ENCODE measurements around the gene NR6A1. TPM values are rescaled to one million over a fixed set of nuclear protein-coding genes. Genes with fewer than 3 reads are reported as not detected.

The NR6A1 gene
- total and polyA plus RNA-seq, 2 of the 8 experiments (the other 6 are each of a cell fraction or from before 2014, with no cell fraction given): 93.2 to 237 TPM

DNA sequence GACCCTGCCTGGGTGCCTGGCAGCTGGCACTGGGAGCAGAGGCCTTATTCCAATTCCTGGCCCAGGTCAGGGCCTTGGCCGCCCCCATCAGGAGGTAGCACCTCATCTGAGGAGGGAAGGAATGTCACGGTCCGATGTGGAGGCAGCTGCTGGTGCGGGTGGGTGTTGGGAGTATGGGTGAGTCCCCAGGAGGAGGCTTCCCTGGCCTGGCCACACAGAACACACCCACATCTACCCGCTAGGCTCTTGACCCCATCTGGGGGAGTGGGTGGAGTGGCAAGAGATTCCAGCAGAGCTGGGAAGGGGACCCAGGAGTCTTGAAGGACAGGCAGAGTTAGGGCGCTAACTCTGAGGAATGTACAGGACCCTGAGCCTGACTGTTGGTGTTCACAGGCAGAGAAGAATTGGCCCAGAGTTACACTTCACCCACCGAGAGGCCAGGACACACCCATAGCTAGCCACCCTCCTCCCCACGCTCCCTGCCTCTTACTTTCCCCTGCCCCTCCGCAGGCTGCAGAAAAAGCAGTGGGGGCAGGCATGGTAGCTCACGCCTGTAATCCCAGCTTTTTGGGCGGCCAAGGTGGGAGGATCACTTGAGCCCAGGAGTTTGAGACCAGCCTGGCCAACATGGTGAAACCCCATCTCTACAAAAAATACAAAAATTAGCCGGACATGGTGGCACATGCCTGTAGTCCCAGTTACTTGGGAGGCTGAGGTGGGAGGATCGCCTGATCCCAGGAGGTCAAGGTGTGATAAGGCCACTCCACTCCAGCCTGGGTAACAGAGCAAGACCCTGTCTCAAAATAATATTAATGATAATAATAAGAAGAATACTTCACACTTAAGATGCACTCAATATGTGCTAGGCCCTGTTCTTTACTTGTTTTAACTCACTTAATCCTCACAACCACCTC, 11.8 kb upstream of the NR6A1 start:
- POLR2A ChIA-PET (ENCODE audit: partially characterized antibody): interaction anchor here (1.2 to 2.4 kb wide), 4 partner anchors 12 to 78 kb away, joined by 3 to 13 read pairs (median 6); partner anchors contain the start of genes RPL35 and WDR38
- Histone ChIP-seq H3K23ac (ENCODE audit: insufficient read length) (no peak overlapping the region), H2BK20ac (ENCODE audit: low read length) (no peak overlapping the region), H4K91ac (replicated peaks; ENCODE audit: insufficient read length, low read length) (no peak overlapping the region), H3K4me1 (replicated peaks in 1 of 4; ENCODE audit: control insufficient read depth in 3 of 4, insufficient read depth in 4 of 4, low read length in 3 of 4) (peaks cover 8 to 16% (median 13%) of the 10 kb centered on the region in 4 experiments), H4K8ac (ENCODE audit: extremely low read depth, insufficient read depth, low read length) (no peak overlapping the region), H3K9me3 (ENCODE audit: insufficient read depth in 2 of 2, low read depth in 1 of 2, low read length in 1 of 2) (no peaks in the 10 kb centered on the region), H3K79me1 (ENCODE audit: low read depth, low read length) (no peaks in the 10 kb centered on the region), H2BK15ac (ENCODE audit: low read length) (no peak overlapping the region), H3K18ac (ENCODE audit: extremely low read depth, low read length) (no peak overlapping the region), H3K36me3 (ENCODE audit: control insufficient read depth in 2 of 4, insufficient read depth in 4 of 4, low read length in 3 of 4) (peaks cover 0 to 2% (median 0%) of the 10 kb centered on the region in 4 experiments; a peak in 1 of 8 replicates), H3K56ac (replicated peaks; ENCODE audit: insufficient read length, low read depth, low read length) (no peak overlapping the region), H3K9ac (replicated peaks in 1 of 4; ENCODE audit: extremely low read depth in 1 of 4, low read depth in 3 of 4, low read length in 3 of 4) (no peak overlapping the region), H3K14ac (ENCODE audit: insufficient read length) (no peak overlapping the region), H3K4ac (replicated peaks; ENCODE audit: insufficient read length, low read depth, low read length) (no peak overlapping the region), H3K79me2 (ENCODE audit: control insufficient read depth in 1 of 2, insufficient read depth in 2 of 2, low read length in 2 of 2) (no peaks in the 10 kb centered on the region), H2BK12ac (ENCODE audit: low read depth, low read length) (no peak overlapping the region), H2AFZ (ENCODE audit: low read length) (no peak overlapping the region), H3K27me3 (replicated peaks in 1 of 4; ENCODE audit: control insufficient read depth in 3 of 4, extremely low read depth in 1 of 4, insufficient read depth in 3 of 4, low read length in 3 of 4) (no peaks in the 10 kb centered on the region; a peak in 1 of 7 replicates), H2BK120ac (replicated peaks; ENCODE audit: low read depth, low read length) (no peak overlapping the region), H4K5ac (ENCODE audit: insufficient read length, low read depth, low read length) (no peak overlapping the region), H3K4me2 (ENCODE audit: insufficient read depth in 1 of 2, low read depth in 2 of 2, low read length in 2 of 2) (no peak overlapping the region), H3K23me2 (ENCODE audit: low read depth, low read length) (no peaks in the 10 kb centered on the region; the same call in 1 of the 2 replicates), H2AK5ac (ENCODE audit: low read depth, low read length) (no peak overlapping the region), H4K20me1 (replicated peaks in 1 of 2; ENCODE audit: control insufficient read depth in 1 of 2, insufficient read depth in 2 of 2, low read length in 2 of 2) (no peaks in the 10 kb centered on the region), H3K4me3 (ENCODE audit: extremely low read depth in 1 of 4, insufficient read depth in 2 of 4, low read depth in 3 of 4, low read length in 4 of 4) (no peak overlapping the region), H2BK5ac (ENCODE audit: low read depth, low read length) (no peak overlapping the region), H3K27ac (ENCODE audit: low read depth, low read length) (no peak overlapping the region)
- CTCF ChIA-PET (ENCODE audit: partially characterized antibody): interaction anchor here (0.6 to 17.6 kb wide), 8 partner anchors 9 to 64 kb away, joined by 3 to 1300 read pairs (median 5); partner anchors contain the start of genes ARPC5L, NR6A1, RPL35 and WDR38
- FAIRE-seq: no peak
- WGBS, 2 experiments (ENCODE audit: extremely low coverage in 1 of 2, insufficient coverage in 1 of 2, insufficient read length in 1 of 2, insufficient replicate concordance in 2 of 2, low coverage in 1 of 2, low lambda C conversion rate in 2 of 2, missing lambda C conversion rate in 1 of 2): 88% methylated on average over 13 of the region's 13 CpGs; no CpG with 5 or more reads in 1 of the 2 experiments
- DNase-seq (ENCODE audit: low read depth in 1 of 2, low spot score in 2 of 2): peak in 1 of 2 experiments; percentile 48
- TF ChIP-seq POLR2A (IDR thresholded peaks at IDR 0.05; ENCODE audit: control extremely low read depth in 1 of 2, low read depth in 2 of 2, low read length in 2 of 2) (no peak), BACH1 (IDR thresholded peaks at IDR 0.05; ENCODE audit: low read length) (no peak), KDM4A (IDR thresholded peaks at IDR 0.05; ENCODE audit: low read depth, low read length, severe bottlenecking) (no peak), SUZ12 (IDR thresholded peaks at IDR 0.05; ENCODE audit: low read length) (no peak), NRF1 (IDR thresholded peaks at IDR 0.05; ENCODE audit: low read depth, low read length) (no peak), CHD2 (IDR thresholded peaks at IDR 0.05; ENCODE audit: low read length) (no peak), JUN (IDR thresholded peaks at IDR 0.05; ENCODE audit: low read depth, low read length) (no peak), CBX5 (IDR thresholded peaks at IDR 0.05; ENCODE audit: low read depth, low read length) (no peak), TAF7 (optimal IDR thresholded peaks at IDR 0.05; ENCODE audit: borderline replicate concordance, low read depth, low read length) (no peak)
- TF ChIP-seq, protein P1, sequence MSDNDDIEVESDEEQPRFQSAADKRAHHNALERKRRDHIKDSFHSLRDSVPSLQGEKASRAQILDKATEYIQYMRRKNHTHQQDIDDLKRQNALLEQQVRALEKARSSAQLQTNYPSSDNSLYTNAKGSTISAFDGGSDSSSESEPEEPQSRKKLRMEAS (IDR thresholded peaks at IDR 0.05): no peak

Data from H1 (cell line).